ENCODE measurements around the gene TNKS1BP1. TPM values are rescaled to one million over a fixed set of nuclear protein-coding genes. Genes with fewer than 3 reads are reported as not detected.

Gene TNKS1BP1
- total RNA-seq, 4 donors from 2014 or later = 52.3 to 106 (median 85.2) TPM

- Histone ChIP-seq H3K36me3 (no peaks in the 10 kb centered on the region), H3K27me3 (no peaks in the 10 kb centered on the region), H3K9me3 (no peaks in the 10 kb centered on the region), H3K27ac (no peak overlapping the region), H3K4me1 (no peaks in the 10 kb centered on the region), H3K4me3 (replicated peaks in 1 of 3) (no peak overlapping the region)
- TF ChIP-seq POLR2A (IDR thresholded peaks at IDR 0.05) (no peak), CTCF (IDR thresholded peaks at IDR 0.05) (no peak)
- no peak for DNase-seq
- intact Hi-C loops (cut with DNase I) = no loop called here
- WGBS, 2 donors = 73 to 78% methylated on average over 7 to 9 of the region's 9 CpGs
These were observed 34.2 kb upstream of the TNKS1BP1 start for GRCh38 chr11:57358991-57359390.

GRCh38 chr11:57358543-57358961 lies 33.8 kb upstream of the TNKS1BP1 start:
- H3K4me3 ChIP-seq (replicated peaks in 1 of 3) = no peak overlapping the region
- H3K9me3 ChIP-seq = no peaks in the 10 kb centered on the region
- H3K4me1 ChIP-seq = no peaks in the 10 kb centered on the region
- H3K36me3 ChIP-seq = no peaks in the 10 kb centered on the region
- no peaks in the 10 kb centered on the region for H3K27me3 ChIP-seq
- DNase-seq = no peak
- TF ChIP-seq POLR2A (IDR thresholded peaks at IDR 0.05) (no peak), CTCF (IDR thresholded peaks at IDR 0.05) (no peak)
- no peak overlapping the region for H3K27ac ChIP-seq
- intact Hi-C loops (cut with DNase I) = no loop called here
- 85 to 87% methylated on average over 9 of the region's 9 CpGs for WGBS, 2 donors

- 49 to 52% methylated on average over 6 of the region's 6 CpGs for WGBS, 2 donors
- intact Hi-C loops (cut with DNase I) = no loop called here
- DNase-seq = no peak
- no peaks in the 10 kb centered on the region for H3K36me3 ChIP-seq
- no peak overlapping the region for H3K27ac ChIP-seq
- no peak for TF ChIP-seq CTCF (IDR thresholded peaks at IDR 0.05)
- no peak for TF ChIP-seq POLR2A (IDR thresholded peaks at IDR 0.05)
- H3K4me3 ChIP-seq (replicated peaks in 1 of 3) = no peak overlapping the region
- H3K27me3 ChIP-seq = no peaks in the 10 kb centered on the region
- H3K4me1 ChIP-seq = no peaks in the 10 kb centered on the region
- H3K9me3 ChIP-seq = no peaks in the 10 kb centered on the region
These were observed 33.1 kb upstream of the TNKS1BP1 start for GRCh38 chr11:57357856-57358255.

- no peaks in the 10 kb centered on the region for H3K9me3 ChIP-seq
- H3K27me3 ChIP-seq = no peaks in the 10 kb centered on the region
- DNase-seq = no peak
- no peak overlapping the region for H3K27ac ChIP-seq
- H3K4me3 ChIP-seq (replicated peaks in 1 of 3) = no peak overlapping the region
- 90 to 96% methylated on average over 3 of the region's 3 CpGs for WGBS, 2 donors
- TF ChIP-seq POLR2A (IDR thresholded peaks at IDR 0.05) = no peak
- TF ChIP-seq CTCF (IDR thresholded peaks at IDR 0.05) = no peak
- no peaks in the 10 kb centered on the region for H3K36me3 ChIP-seq
- H3K4me1 ChIP-seq = no peaks in the 10 kb centered on the region
- intact Hi-C loops (cut with DNase I) = no loop called here
These were observed 32.6 kb upstream of the TNKS1BP1 start for GRCh38 chr11:57357310-57357709.

- TF ChIP-seq POLR2A (IDR thresholded peaks at IDR 0.05) (no peak), CTCF (IDR thresholded peaks at IDR 0.05) (no peak)
- intact Hi-C loops (cut with DNase I) = no loop called here
- Histone ChIP-seq H3K4me3 (replicated peaks in 1 of 3) (no peak overlapping the region), H3K36me3 (no peaks in the 10 kb centered on the region), H3K27ac (no peak overlapping the region), H3K9me3 (no peaks in the 10 kb centered on the region), H3K4me1 (no peaks in the 10 kb centered on the region), H3K27me3 (no peaks in the 10 kb centered on the region)
- no peak for DNase-seq
- 79 to 85% methylated on average over 9 of the region's 9 CpGs for WGBS, 2 donors
These were observed 31.5 kb upstream of the TNKS1BP1 start for GRCh38 chr11:57356268-57356667.

Data from thyroid gland (tissue), 4 donors.